ENCODE measurements around the gene LDHD. TPM values are rescaled to one million over a fixed set of nuclear protein-coding genes. Genes with fewer than 3 reads are reported as not detected.

The LDHD gene
- polyA plus RNA-seq, 4 donors: 8.7 to 33.8 (median 19.5) TPM

GRCh38 chr16:75083813-75084212, 32.8 kb downstream of the LDHD start:
- 91 to 93% (median 93%) methylated on average over 5 of the region's 5 CpGs for WGBS, 3 donors
- peaks cover 0 to 6% (median 6%) of the 10 kb centered on the region in 3 donors for H3K4me1 ChIP-seq (ENCODE audit: control insufficient read depth in 3 of 3, insufficient read depth in 2 of 3, low read depth in 1 of 3, low read length in 2 of 3)
- H3K27ac ChIP-seq (ENCODE audit: low read depth in 1 of 3, low read length in 2 of 3): no peak overlapping the region
- DNase-seq (no peak), FAIRE-seq (no peak)
- H3K9me3 ChIP-seq (ENCODE audit: control insufficient read depth in 2 of 2, insufficient read depth in 1 of 2, low read depth in 1 of 2, low read length in 1 of 2): no peaks in the 10 kb centered on the region
- no peaks in the 10 kb centered on the region for H3K36me3 ChIP-seq (ENCODE audit: control insufficient read depth in 3 of 3, insufficient read depth in 2 of 3, low read depth in 1 of 3, low read length in 3 of 3)
- no peak overlapping the region for H3K4me3 ChIP-seq (ENCODE audit: low read depth in 1 of 3, low read length in 3 of 3)
- no peaks in the 10 kb centered on the region for H3K27me3 ChIP-seq (ENCODE audit: control insufficient read depth in 3 of 3, insufficient read depth in 3 of 3, low read length in 3 of 3)

- H3K27ac ChIP-seq (ENCODE audit: low read depth in 1 of 3, low read length in 2 of 3): no peak overlapping the region
- DNase-seq (no peak), FAIRE-seq (no peak)
- H3K27me3 ChIP-seq (ENCODE audit: control insufficient read depth in 3 of 3, insufficient read depth in 3 of 3, low read length in 3 of 3): no peaks in the 10 kb centered on the region
- no peak overlapping the region for H3K4me3 ChIP-seq (ENCODE audit: low read depth in 1 of 3, low read length in 3 of 3)
- no peaks in the 10 kb centered on the region for H3K36me3 ChIP-seq (ENCODE audit: control insufficient read depth in 3 of 3, insufficient read depth in 2 of 3, low read depth in 1 of 3, low read length in 3 of 3)
- no peaks in the 10 kb centered on the region for H3K4me1 ChIP-seq (ENCODE audit: control insufficient read depth in 3 of 3, insufficient read depth in 2 of 3, low read depth in 1 of 3, low read length in 2 of 3)
- WGBS, 3 donors: 83 to 96% (median 91%) methylated on average over 6 of the region's 6 CpGs
- no peaks in the 10 kb centered on the region for H3K9me3 ChIP-seq (ENCODE audit: control insufficient read depth in 2 of 2, insufficient read depth in 1 of 2, low read depth in 1 of 2, low read length in 1 of 2)
Measured at GRCh38 chr16:75081179-75081859, 35.3 kb downstream of the LDHD start.

GRCh38 chr16:75080205-75081029, 36.2 kb downstream of the LDHD start:
- WGBS, 3 donors: 94 to 95% (median 94%) methylated on average over 8 of the region's 8 CpGs
- Histone ChIP-seq H3K27me3 (ENCODE audit: control insufficient read depth in 3 of 3, insufficient read depth in 3 of 3, low read length in 3 of 3) (no peaks in the 10 kb centered on the region), H3K36me3 (ENCODE audit: control insufficient read depth in 3 of 3, insufficient read depth in 2 of 3, low read depth in 1 of 3, low read length in 3 of 3) (no peaks in the 10 kb centered on the region), H3K27ac (ENCODE audit: low read depth in 1 of 3, low read length in 2 of 3) (no peak overlapping the region), H3K4me1 (ENCODE audit: control insufficient read depth in 3 of 3, insufficient read depth in 2 of 3, low read depth in 1 of 3, low read length in 2 of 3) (no peaks in the 10 kb centered on the region), H3K4me3 (ENCODE audit: low read depth in 1 of 3, low read length in 3 of 3) (no peak overlapping the region), H3K9me3 (ENCODE audit: control insufficient read depth in 2 of 2, insufficient read depth in 1 of 2, low read depth in 1 of 2, low read length in 1 of 2) (no peaks in the 10 kb centered on the region)
- DNase-seq (no peak), FAIRE-seq (no peak)

- H3K27ac ChIP-seq (ENCODE audit: low read depth in 1 of 3, low read length in 2 of 3): no peak overlapping the region
- 93 to 94% (median 93%) methylated on average over 7 of the region's 7 CpGs for WGBS, 3 donors
- H3K4me3 ChIP-seq (ENCODE audit: low read depth in 1 of 3, low read length in 3 of 3): no peak overlapping the region
- no peaks in the 10 kb centered on the region for H3K9me3 ChIP-seq (ENCODE audit: control insufficient read depth in 2 of 2, insufficient read depth in 1 of 2, low read depth in 1 of 2, low read length in 1 of 2)
- FAIRE-seq (no peak), DNase-seq (no peak)
- no peaks in the 10 kb centered on the region for H3K4me1 ChIP-seq (ENCODE audit: control insufficient read depth in 3 of 3, insufficient read depth in 2 of 3, low read depth in 1 of 3, low read length in 2 of 3)
- no peaks in the 10 kb centered on the region for H3K36me3 ChIP-seq (ENCODE audit: control insufficient read depth in 3 of 3, insufficient read depth in 2 of 3, low read depth in 1 of 3, low read length in 3 of 3)
- H3K27me3 ChIP-seq (ENCODE audit: control insufficient read depth in 3 of 3, insufficient read depth in 3 of 3, low read length in 3 of 3): no peaks in the 10 kb centered on the region
Measured at GRCh38 chr16:75079346-75079926, 37.1 kb downstream of the LDHD start.

- no peaks in the 10 kb centered on the region for H3K27me3 ChIP-seq (ENCODE audit: control insufficient read depth in 3 of 3, insufficient read depth in 3 of 3, low read length in 3 of 3)
- H3K9me3 ChIP-seq (ENCODE audit: control insufficient read depth in 2 of 2, insufficient read depth in 1 of 2, low read depth in 1 of 2, low read length in 1 of 2): no peaks in the 10 kb centered on the region
- WGBS, 3 donors: 96 to 98% (median 98%) methylated on average over 8 of the region's 8 CpGs
- no peaks in the 10 kb centered on the region for H3K4me1 ChIP-seq (ENCODE audit: control insufficient read depth in 3 of 3, insufficient read depth in 2 of 3, low read depth in 1 of 3, low read length in 2 of 3)
- no peak overlapping the region for H3K27ac ChIP-seq (ENCODE audit: low read depth in 1 of 3, low read length in 2 of 3)
- no peak overlapping the region for H3K4me3 ChIP-seq (ENCODE audit: low read depth in 1 of 3, low read length in 3 of 3)
- DNase-seq: no peak
- FAIRE-seq: no peak
- no peaks in the 10 kb centered on the region for H3K36me3 ChIP-seq (ENCODE audit: control insufficient read depth in 3 of 3, insufficient read depth in 2 of 3, low read depth in 1 of 3, low read length in 3 of 3)
Measured at GRCh38 chr16:75078886-75079285, 37.7 kb downstream of the LDHD start.

GRCh38 chr16:75075688-75076268, 40.8 kb downstream of the LDHD start:
- H3K27me3 ChIP-seq (ENCODE audit: control insufficient read depth in 3 of 3, insufficient read depth in 3 of 3, low read length in 3 of 3): no peaks in the 10 kb centered on the region
- H3K9me3 ChIP-seq (ENCODE audit: control insufficient read depth in 2 of 2, insufficient read depth in 1 of 2, low read depth in 1 of 2, low read length in 1 of 2): no peaks in the 10 kb centered on the region
- FAIRE-seq: no peak
- peak overlapping the region in 1 of 3 donors; percentile 46 for H3K27ac ChIP-seq (ENCODE audit: low read depth in 1 of 3, low read length in 2 of 3)
- DNase-seq: no peak
- H3K36me3 ChIP-seq (ENCODE audit: control insufficient read depth in 3 of 3, insufficient read depth in 2 of 3, low read depth in 1 of 3, low read length in 3 of 3): no peaks in the 10 kb centered on the region
- H3K4me3 ChIP-seq (ENCODE audit: low read depth in 1 of 3, low read length in 3 of 3): no peak overlapping the region
- WGBS, 3 donors: 61 to 84% (median 63%) methylated on average over 3 of the region's 3 CpGs
- no peaks in the 10 kb centered on the region for H3K4me1 ChIP-seq (ENCODE audit: control insufficient read depth in 3 of 3, insufficient read depth in 2 of 3, low read depth in 1 of 3, low read length in 2 of 3)

GRCh38 chr16:75074920-75075687, 41.5 kb downstream of the LDHD start:
- no peaks in the 10 kb centered on the region for H3K27me3 ChIP-seq (ENCODE audit: control insufficient read depth in 3 of 3, insufficient read depth in 3 of 3, low read length in 3 of 3)
- H3K4me3 ChIP-seq (ENCODE audit: low read depth in 1 of 3, low read length in 3 of 3): no peak overlapping the region
- WGBS, 3 donors: 59 to 83% (median 66%) methylated on average over 12 of the region's 12 CpGs
- H3K36me3 ChIP-seq (ENCODE audit: control insufficient read depth in 3 of 3, insufficient read depth in 2 of 3, low read depth in 1 of 3, low read length in 3 of 3): no peaks in the 10 kb centered on the region
- no peaks in the 10 kb centered on the region for H3K9me3 ChIP-seq (ENCODE audit: control insufficient read depth in 2 of 2, insufficient read depth in 1 of 2, low read depth in 1 of 2, low read length in 1 of 2)
- FAIRE-seq: no peak
- peak; percentile 20 to 67 for DNase-seq
- H3K4me1 ChIP-seq (ENCODE audit: control insufficient read depth in 3 of 3, insufficient read depth in 2 of 3, low read depth in 1 of 3, low read length in 2 of 3): peaks cover 0 to 4% (median 3%) of the 10 kb centered on the region in 3 donors
- H3K27ac ChIP-seq (ENCODE audit: low read depth in 1 of 3, low read length in 2 of 3): peak overlapping the region in 1 of 3 donors; percentile 46

- Histone ChIP-seq H3K4me1 (ENCODE audit: control insufficient read depth in 3 of 3, insufficient read depth in 2 of 3, low read depth in 1 of 3, low read length in 2 of 3) (peaks cover 0 to 9% (median 5%) of the 10 kb centered on the region in 3 donors), H3K36me3 (ENCODE audit: control insufficient read depth in 3 of 3, insufficient read depth in 2 of 3, low read depth in 1 of 3, low read length in 3 of 3) (no peaks in the 10 kb centered on the region), H3K9me3 (ENCODE audit: control insufficient read depth in 2 of 2, insufficient read depth in 1 of 2, low read depth in 1 of 2, low read length in 1 of 2) (no peaks in the 10 kb centered on the region), H3K27ac (ENCODE audit: low read depth in 1 of 3, low read length in 2 of 3) (no peak overlapping the region), H3K27me3 (ENCODE audit: control insufficient read depth in 3 of 3, insufficient read depth in 3 of 3, low read length in 3 of 3) (no peaks in the 10 kb centered on the region), H3K4me3 (ENCODE audit: low read depth in 1 of 3, low read length in 3 of 3) (no peak overlapping the region)
- WGBS, 3 donors: 62 to 78% (median 72%) methylated on average over 4 of the region's 4 CpGs
- FAIRE-seq: no peak
- no peak for DNase-seq
Measured at GRCh38 chr16:75074304-75074793, 42.2 kb downstream of the LDHD start.

Data from small intestine (tissue), 7 donors.